Upper lobe of right lung (tissue), 1 donor: Measurements from ENCODE around the gene ZNF337. TPM values are rescaled to one million over a fixed set of nuclear protein-coding genes. Genes with fewer than 3 reads are reported as not detected.
"Not testable (repeated sequence)": the region's sequence is repeated elsewhere in the genome, so short reads cannot be mapped to it uniquely, and the experiment has no call there.

Experiments
- ATAC-seq: fragments of 200-7000 bp; cut with Tn5 transposase; one replicate; pipeline ENCODE4 v1.9.1; 2020; ENCODE audit warnings: mild to moderate bottlenecking, moderate library complexity
- DNase-seq: peaks from one replicate; pipeline ENCODE4 v3.0.0-alpha.2; 2020
- H3K27ac ChIP-seq: fragments of 200-600 bp; one replicate; pipeline ENCODE4 v1.8.0; 2022
- H3K27me3 ChIP-seq: fragments of 200-600 bp; one replicate; pipeline ENCODE4 v1.8.0; 2022; ENCODE audit warnings: mild to moderate bottlenecking
- H3K36me3 ChIP-seq: fragments of 200-600 bp; one replicate; pipeline ENCODE4 v1.8.0; 2022
- H3K4me1 ChIP-seq: fragments of 200-600 bp; one replicate; pipeline ENCODE4 v1.8.0; 2022
- H3K4me3 ChIP-seq: fragments of 200-600 bp; one replicate; pipeline ENCODE4 v1.8.0; 2022; ENCODE audit warnings: mild to moderate bottlenecking
- H3K9me3 ChIP-seq: fragments of 200-600 bp; one replicate; pipeline ENCODE4 v1.8.0; 2022
- intact Hi-C: fragments of 100-400 bp; cut with DNase I; formaldehyde crosslinking; loops from one replicate; pipeline ENCODE4 v1.11.0; 2022
- total RNA-seq: library from RNA; stranded (reverse); fragmentation: NEBNext Ultra II Directional; extraction: Animal tissue kit (Norgen Biotek cat#: 25700); gene quantifications from one replicate; pipeline ENCODE4 v1.2.1, GENCODE V29; 2021
- TF ChIP-seq, protein P1 (sequence below): fragments of 200-600 bp; IDR thresholded peaks from one replicate; pipeline ENCODE4 v1.8.0; 2022; ENCODE audit warnings: antibody characterized with exemption
- donor health status: DM: no; HTN: yes; CAD: no; lungs with severe emphysema.

The ZNF337 gene
- total RNA-seq, 1 donor from 2014 or later, result 14.6 TPM

- TF ChIP-seq, protein P1, sequence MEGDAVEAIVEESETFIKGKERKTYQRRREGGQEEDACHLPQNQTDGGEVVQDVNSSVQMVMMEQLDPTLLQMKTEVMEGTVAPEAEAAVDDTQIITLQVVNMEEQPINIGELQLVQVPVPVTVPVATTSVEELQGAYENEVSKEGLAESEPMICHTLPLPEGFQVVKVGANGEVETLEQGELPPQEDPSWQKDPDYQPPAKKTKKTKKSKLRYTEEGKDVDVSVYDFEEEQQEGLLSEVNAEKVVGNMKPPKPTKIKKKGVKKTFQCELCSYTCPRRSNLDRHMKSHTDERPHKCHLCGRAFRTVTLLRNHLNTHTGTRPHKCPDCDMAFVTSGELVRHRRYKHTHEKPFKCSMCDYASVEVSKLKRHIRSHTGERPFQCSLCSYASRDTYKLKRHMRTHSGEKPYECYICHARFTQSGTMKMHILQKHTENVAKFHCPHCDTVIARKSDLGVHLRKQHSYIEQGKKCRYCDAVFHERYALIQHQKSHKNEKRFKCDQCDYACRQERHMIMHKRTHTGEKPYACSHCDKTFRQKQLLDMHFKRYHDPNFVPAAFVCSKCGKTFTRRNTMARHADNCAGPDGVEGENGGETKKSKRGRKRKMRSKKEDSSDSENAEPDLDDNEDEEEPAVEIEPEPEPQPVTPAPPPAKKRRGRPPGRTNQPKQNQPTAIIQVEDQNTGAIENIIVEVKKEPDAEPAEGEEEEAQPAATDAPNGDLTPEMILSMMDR, result no peak
- H3K4me3 ChIP-seq, result no peak overlapping the region
- H3K36me3 ChIP-seq, result no peaks in the 10 kb centered on the region
- peaks cover 5% of the 10 kb centered on the region for H3K9me3 ChIP-seq
- no peak overlapping the region for H3K27ac ChIP-seq
- intact Hi-C loops, result no loop called here
- no peak for DNase-seq
- no peak for ATAC-seq
- no peaks in the 10 kb centered on the region for H3K27me3 ChIP-seq
- H3K4me1 ChIP-seq, result no peaks in the 10 kb centered on the region
Measured at GRCh38 chr20:25723975-25724374, 27.3 kb upstream of the ZNF337 start.

GRCh38 chr20:25720285-25720684 lies 23.6 kb upstream of the ZNF337 start:
- H3K27ac ChIP-seq, result no peak overlapping the region
- no peak for DNase-seq
- ATAC-seq, result no peak
- H3K4me1 ChIP-seq, result no peaks in the 10 kb centered on the region
- no peaks in the 10 kb centered on the region for H3K9me3 ChIP-seq
- TF ChIP-seq, protein P1, result no peak
- intact Hi-C loops, result no loop called here
- no peaks in the 10 kb centered on the region for H3K27me3 ChIP-seq
- no peaks in the 10 kb centered on the region for H3K36me3 ChIP-seq
- no peak overlapping the region for H3K4me3 ChIP-seq

DNA sequence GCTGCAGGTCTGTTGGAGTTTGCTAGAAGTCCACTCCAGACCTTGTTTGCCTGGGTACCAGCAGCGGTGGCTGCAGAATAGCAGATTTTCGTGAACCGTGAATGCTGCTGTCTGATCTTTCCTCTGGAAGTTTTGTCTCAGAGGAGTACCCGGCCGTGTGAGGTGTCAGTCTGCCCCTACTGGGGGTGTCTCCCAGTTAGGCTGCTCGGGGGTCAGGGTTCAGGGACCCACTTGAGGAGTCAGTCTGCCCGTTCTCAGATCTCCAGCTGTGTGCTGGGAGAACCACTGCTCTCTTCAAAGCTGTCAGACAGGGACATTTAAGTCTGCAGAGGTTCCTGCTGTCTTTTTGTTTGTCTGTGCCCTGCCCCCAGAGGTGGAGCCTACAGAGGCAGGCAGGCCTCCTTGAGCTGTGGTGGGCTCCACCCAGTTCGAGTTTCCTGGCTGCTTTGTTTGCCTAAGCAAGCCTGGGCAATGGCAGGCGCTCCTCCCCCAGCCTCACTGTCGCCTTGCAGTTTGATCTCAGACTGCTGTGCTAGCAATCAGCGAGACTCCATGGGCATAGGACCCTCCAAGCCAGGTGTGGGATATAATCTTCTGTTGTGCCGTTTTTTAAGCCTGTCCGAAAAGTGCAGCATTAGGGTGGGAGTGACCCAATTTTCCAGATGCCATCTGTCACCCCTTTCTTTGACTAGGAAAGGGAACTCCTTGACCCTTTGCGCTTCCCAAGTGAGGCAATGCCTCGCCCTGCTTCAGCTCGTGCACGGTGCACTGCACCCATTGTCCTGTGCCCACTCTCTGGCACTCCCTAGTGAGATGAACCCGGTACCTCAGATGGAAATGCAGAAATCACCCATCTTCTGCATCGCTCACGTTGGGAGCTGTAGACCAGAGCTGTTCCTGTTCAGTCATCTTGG lies 22.5 kb upstream of the ZNF337 start:
- H3K36me3 ChIP-seq, H3K4me3 ChIP-seq, DNase-seq, intact Hi-C loops, ATAC-seq, H3K4me1 ChIP-seq, H3K27me3 ChIP-seq, H3K9me3 ChIP-seq, H3K27ac ChIP-seq: not testable (repeated sequence)

- Histone ChIP-seq H3K9me3 (no peaks in the 10 kb centered on the region), H3K4me3 (no peak overlapping the region), H3K4me1 (no peaks in the 10 kb centered on the region), H3K27me3 (no peaks in the 10 kb centered on the region), H3K36me3 (no peaks in the 10 kb centered on the region), H3K27ac (no peak overlapping the region)
- TF ChIP-seq, protein P1, result no peak
- no peak for ATAC-seq
- DNase-seq, result no peak
- intact Hi-C loops, result no loop called here
Measured at GRCh38 chr20:25707695-25708094, 11.0 kb upstream of the ZNF337 start.

DNA sequence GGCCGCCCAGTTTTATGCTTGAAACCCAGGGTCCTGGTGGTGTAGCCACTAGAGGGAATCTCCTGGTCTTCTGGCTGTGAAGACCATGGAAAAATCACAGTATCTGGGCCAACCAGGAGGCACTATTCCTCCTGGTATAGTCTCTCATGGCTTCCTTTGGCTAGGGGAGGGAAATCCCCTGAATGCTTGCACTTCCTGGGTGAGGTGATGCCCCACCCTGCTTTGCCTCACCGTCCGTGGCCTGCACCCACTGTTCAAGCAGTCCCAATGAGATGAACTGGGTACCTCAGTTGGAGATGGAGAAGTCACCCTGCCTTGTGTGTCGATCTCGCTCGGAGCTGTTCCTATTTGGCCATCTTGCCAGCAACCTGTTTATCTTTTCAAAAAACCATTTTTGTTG lies 10.1 kb upstream of the ZNF337 start:
- intact Hi-C loops, result no loop called here
- ATAC-seq (no peak), DNase-seq (no peak)
- H3K27ac ChIP-seq, result no peak overlapping the region
- H3K9me3 ChIP-seq, result no peaks in the 10 kb centered on the region
- no peaks in the 10 kb centered on the region for H3K4me1 ChIP-seq
- TF ChIP-seq, protein P1, result no peak
- H3K4me3 ChIP-seq, result no peak overlapping the region
- no peaks in the 10 kb centered on the region for H3K36me3 ChIP-seq
- no peaks in the 10 kb centered on the region for H3K27me3 ChIP-seq

DNA sequence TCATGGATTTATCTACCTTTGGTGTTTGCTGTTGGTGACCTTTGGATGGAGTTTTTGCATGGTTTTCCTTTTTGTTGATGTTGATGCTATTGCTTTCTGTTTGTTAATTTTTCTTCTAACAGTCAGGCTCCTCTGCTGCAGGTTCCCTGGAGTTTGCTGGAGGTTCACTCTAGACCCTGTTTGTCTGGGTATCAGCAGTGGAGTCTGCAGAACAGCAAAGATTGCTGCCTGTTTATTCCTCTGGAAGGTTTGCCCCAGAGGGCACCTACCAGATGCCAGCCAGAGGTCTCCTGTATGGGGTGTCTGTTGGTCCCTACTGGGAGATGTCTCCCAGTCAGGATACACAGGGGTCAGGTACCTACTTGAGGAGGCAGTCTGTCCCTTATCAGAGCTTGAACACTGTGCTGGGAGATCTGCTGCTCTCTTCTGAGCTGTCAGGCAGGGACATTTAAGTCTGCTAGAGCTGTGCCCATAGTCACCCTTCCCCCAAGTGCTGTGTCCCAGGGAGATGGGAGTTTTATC lies 9.2 kb upstream of the ZNF337 start:
- intact Hi-C loops, result no loop called here
- TF ChIP-seq, protein P1, result no peak

DNA sequence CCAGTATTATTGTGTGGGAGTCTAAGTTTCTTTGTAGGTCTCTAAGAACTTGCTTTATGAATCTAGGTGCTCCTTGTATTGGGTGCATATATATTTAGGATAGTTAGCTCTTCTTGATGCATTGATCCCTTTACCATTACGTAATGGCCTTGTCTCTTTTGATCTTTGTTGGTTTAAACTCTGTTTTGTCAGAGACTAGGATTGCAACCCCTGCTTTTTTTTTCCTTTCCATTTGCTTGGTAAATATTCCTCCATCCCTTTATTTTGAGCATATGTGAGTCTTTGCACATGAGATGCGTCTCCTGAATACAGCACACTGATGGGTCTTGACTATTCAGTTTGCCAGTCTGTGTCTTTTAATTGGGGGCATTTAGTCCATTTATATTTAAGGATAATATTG lies 7.7 kb upstream of the ZNF337 start:
- H3K36me3 ChIP-seq, H3K27me3 ChIP-seq, intact Hi-C loops, DNase-seq, H3K27ac ChIP-seq, H3K4me1 ChIP-seq, ATAC-seq, H3K4me3 ChIP-seq, H3K9me3 ChIP-seq: not testable (repeated sequence)

More for the DNA sequence above, 9.2 kb upstream of the ZNF337 start:
- no peaks in the 10 kb centered on the region for H3K36me3 ChIP-seq
- H3K9me3 ChIP-seq, result no peaks in the 10 kb centered on the region
- no peak overlapping the region for H3K27ac ChIP-seq
- DNase-seq (no peak), ATAC-seq (no peak)
- no peaks in the 10 kb centered on the region for H3K4me1 ChIP-seq
- H3K4me3 ChIP-seq, result no peak overlapping the region
- no peaks in the 10 kb centered on the region for H3K27me3 ChIP-seq

DNA sequence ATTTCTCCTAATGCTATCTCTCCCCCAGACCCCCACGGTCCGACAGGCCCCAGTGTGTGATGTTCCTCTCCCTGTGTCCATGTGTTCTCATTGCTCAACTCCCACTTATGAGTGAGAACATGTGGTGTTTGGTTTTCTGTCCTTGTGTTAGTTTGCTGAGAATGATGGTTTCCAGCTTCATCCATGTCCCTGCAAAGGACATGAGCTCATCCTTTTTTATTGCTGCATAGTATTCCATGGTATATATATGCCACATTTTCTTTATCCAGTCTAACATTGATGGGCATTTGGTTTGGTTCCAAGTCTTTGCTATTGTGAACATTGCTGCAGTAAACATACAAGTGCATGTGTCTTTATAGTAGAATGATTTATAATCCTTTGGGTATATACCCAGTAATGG lies 4.2 kb upstream of the ZNF337 start:
- H3K36me3 ChIP-seq, H3K9me3 ChIP-seq, intact Hi-C loops, H3K27me3 ChIP-seq, ATAC-seq, H3K4me1 ChIP-seq, H3K27ac ChIP-seq, H3K4me3 ChIP-seq, DNase-seq: not testable (repeated sequence)
